BJ (cell line): Measurements from ENCODE around the gene CACNA1A. TPM values are rescaled to one million over a fixed set of nuclear protein-coding genes. Genes with fewer than 3 reads are reported as not detected.
A peak's percentile ranks its signal among the peaks of the same experiment; 100 is the strongest.

ENCODE experiments used
- CTCF ChIA-PET: fragments of 350-600 bp; formaldehyde crosslinking; extraction: SDS; loops from one replicate; lab custom pipeline; 2021; ENCODE audit warnings: antibody characterized with exemption, inconsistent platforms; lab: Yijun Ruan, JAX
- POLR2A ChIA-PET: fragments of 300-600 bp; sonication (Branson Sonifier 250); formaldehyde crosslinking; extraction: SDS; loops from one replicate; lab custom pipeline; 2021; ENCODE audit warnings: antibody characterized with exemption; lab: Charles Lee
- DNase-seq: peaks from one replicate; pipeline ENCODE4 v3.0.0-alpha.2; 2011; ENCODE audit warnings: low read depth
- H3K27me3 ChIP-seq: 2 replicates; pipeline ENCODE4 v1.6.0; 2011; ENCODE audit warnings: low read length; ENCODE audit not compliant: control insufficient read depth, insufficient read depth
- H3K36me3 ChIP-seq: 2 replicates; pipeline ENCODE4 v1.5.1; 2011; ENCODE audit warnings: low read length; ENCODE audit not compliant: control insufficient read depth, insufficient read depth
- H3K4me3 ChIP-seq: 2 replicates; pipeline ENCODE4 v1.5.1; 2011; ENCODE audit warnings: low read depth, mild to moderate bottlenecking, control low read depth, low read length
- polyA plus RNA-seq: library from polyadenylated mRNA; depleted of rRNA; stranded (reverse); fragments of >200 nt; gene quantifications from 2 replicates; pipeline ENCODE4 v1.2.3, GENCODE V29; 2011
- TF ChIP-seq, protein P1 (sequence below): IDR thresholded peaks from 2 replicates; pipeline ENCODE4 v1.5.1; 2011; ENCODE audit warnings: low read depth, mild to moderate bottlenecking, control low read depth, inconsistent platforms, low read length, moderate library complexity; ENCODE audit not compliant: insufficient read depth

Gene CACNA1A
- polyA plus RNA-seq, 1 experiment = 2.9 TPM

DNA sequence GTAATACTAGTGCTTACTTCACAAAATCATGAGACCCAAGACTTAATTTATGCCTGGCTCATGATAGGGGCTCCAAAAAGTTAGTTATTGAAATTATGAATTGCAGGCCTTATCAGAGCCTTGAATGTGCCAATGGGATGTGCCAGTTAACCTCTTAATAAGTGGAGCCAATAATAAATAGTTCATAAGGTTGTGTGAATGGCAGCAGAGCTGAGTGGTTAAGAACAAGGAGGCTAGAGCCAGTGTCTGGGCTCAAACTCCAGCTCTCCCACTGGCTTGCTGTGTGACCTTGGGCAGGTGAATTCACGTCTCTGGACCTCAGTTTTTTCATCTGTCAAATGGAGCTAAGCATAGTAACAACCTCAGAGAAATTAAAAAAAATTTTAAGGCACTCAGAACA is 222.4 kb downstream of the CACNA1A start:
- CTCF ChIA-PET = interaction anchor here (10.2 kb wide), 1 partner anchor 306 kb away, joined by 140 read pairs; no protein-coding TSS in a partner anchor
- TF ChIP-seq, protein P1, sequence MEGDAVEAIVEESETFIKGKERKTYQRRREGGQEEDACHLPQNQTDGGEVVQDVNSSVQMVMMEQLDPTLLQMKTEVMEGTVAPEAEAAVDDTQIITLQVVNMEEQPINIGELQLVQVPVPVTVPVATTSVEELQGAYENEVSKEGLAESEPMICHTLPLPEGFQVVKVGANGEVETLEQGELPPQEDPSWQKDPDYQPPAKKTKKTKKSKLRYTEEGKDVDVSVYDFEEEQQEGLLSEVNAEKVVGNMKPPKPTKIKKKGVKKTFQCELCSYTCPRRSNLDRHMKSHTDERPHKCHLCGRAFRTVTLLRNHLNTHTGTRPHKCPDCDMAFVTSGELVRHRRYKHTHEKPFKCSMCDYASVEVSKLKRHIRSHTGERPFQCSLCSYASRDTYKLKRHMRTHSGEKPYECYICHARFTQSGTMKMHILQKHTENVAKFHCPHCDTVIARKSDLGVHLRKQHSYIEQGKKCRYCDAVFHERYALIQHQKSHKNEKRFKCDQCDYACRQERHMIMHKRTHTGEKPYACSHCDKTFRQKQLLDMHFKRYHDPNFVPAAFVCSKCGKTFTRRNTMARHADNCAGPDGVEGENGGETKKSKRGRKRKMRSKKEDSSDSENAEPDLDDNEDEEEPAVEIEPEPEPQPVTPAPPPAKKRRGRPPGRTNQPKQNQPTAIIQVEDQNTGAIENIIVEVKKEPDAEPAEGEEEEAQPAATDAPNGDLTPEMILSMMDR = no peak

DNA sequence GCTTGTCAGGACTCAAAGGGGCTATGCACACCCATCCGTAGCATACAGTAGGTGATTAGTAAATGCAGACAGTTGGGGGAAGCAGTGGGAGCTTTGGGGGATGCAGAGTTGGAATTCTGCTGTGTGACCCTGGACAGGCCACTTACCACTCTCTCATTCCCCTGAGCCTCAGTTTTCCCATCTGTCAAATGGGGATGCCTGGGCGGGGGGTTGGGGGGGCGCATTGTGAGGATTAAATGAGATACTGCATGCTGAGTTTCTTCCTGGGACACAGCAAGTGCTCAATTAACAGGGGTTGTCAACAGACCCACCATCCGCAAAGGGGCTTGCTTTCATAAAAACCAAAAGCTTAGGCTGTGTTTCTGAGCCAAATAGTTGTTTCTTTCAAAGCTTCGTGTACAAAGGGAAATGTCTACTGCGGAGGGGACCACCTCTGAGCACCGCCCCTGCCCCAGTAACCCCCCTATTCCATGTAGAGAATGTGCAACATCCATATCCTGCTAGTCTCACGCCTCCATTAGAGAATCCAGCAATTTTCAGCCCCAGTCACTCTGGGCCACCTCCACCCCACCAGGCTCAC is 223.7 kb downstream of the CACNA1A start:
- Histone ChIP-seq H3K27me3 (no peaks in the 10 kb centered on the region), H3K36me3 (no peaks in the 10 kb centered on the region), H3K4me3 (no peak overlapping the region)
- TF ChIP-seq, protein P1 = no peak
- DNase-seq = no peak
- POLR2A ChIA-PET = no interaction called here
- CTCF ChIA-PET = interaction anchor here (1.2 to 10.2 kb wide), 3 partner anchors 8 to 307 kb away, joined by 3 to 140 read pairs (median 4); no protein-coding TSS in a partner anchor

More for the DNA sequence above, 222.4 kb downstream of the CACNA1A start:
- POLR2A ChIA-PET = no interaction called here
- Histone ChIP-seq H3K27me3 (no peaks in the 10 kb centered on the region), H3K36me3 (no peaks in the 10 kb centered on the region), H3K4me3 (no peak overlapping the region)
- no peak for DNase-seq

DNA sequence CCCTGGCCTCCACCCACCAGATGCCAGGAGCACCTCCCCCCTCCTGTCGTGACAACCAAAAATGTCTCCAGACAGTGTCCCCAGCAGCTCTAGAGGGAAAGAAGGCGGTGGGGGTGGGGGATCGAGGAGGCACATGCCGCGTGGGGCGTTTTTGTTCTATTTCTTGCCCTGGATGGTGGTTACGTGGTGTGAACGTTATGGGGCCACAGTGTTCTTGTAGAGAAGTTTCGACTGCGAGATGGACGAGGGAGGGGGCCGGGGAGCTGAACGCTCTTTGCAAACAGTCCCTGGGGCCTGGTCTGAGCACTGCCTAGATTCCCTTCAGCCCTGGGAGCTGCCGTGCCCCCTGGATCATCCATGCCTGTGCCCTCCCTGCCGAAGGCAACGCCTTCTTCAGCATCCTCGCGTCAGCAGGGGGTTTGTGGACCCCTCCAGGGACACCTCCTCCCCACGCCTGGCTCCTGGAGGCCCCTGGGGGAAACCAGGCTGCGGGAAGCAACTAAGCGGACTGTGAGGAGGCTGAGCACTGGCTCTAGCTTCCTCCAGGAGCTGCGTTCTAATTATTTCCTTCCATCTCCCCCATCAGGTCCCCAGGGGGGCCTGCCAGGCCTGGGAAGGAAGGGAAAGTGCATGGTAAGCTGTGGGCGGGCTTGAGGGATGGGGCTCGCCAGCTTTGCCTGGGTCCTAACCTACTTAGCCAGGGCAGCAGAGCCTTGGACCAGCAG is 224.6 kb downstream of the CACNA1A start:
- CTCF ChIA-PET = interaction anchor here (1.2 to 10.2 kb wide), 6 partner anchors 9 to 440 kb away, joined by 3 to 140 read pairs (median 4); no protein-coding TSS in a partner anchor
- H3K36me3 ChIP-seq = no peaks in the 10 kb centered on the region
- DNase-seq = no peak
- TF ChIP-seq, protein P1 = no peak
- no peaks in the 10 kb centered on the region for H3K27me3 ChIP-seq
- H3K4me3 ChIP-seq = no peak overlapping the region
- POLR2A ChIA-PET = interaction anchor here (0.7 kb wide), 1 partner anchor 290 kb away, joined by 15 read pairs; no protein-coding TSS in a partner anchor

DNA sequence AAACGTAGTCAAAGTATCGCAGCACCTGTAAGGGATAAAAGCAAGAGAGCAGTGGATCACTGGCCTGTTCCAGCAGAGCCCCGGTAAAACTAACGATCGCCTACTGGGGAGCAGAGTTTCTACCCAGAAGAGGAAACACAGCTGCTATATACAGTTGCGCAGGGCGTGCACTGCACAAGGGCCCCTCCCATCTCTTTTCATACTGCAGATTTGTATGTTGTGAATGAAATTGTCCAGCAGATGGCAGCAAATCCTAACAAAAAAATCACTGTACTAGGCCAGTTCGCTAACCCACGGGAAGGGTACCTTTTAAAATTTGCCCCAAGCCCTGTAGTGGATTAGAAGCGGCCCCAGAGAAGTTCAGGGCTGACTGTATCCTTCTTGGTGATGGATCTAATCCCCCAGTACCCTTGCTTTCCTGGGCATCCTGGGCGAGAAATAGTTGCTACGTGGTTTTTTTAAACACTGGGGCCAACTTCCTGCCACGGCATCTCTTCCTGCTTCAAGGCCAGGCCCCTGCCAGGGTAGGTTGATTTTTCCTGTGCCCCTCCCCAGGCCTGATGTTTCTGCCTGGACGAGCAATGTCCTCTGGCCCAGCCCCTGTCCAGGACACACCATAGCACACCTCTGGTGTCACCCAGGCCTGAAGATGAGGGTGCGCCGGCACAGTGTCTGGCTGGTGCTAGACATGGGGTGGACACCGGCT is 229.0 kb downstream of the CACNA1A start:
- TF ChIP-seq, protein P1 = peak; percentile 51
- ChIA-PET POLR2A (no interaction called here), CTCF (interaction anchor here (0.5 to 10.2 kb wide), 30 partner anchors 10 to 446 kb away, joined by 3 to 140 read pairs (median 4); no protein-coding TSS in a partner anchor)
- DNase-seq = peak; percentile 17
- H3K4me3 ChIP-seq = no peak overlapping the region
- peaks cover 1% of the 10 kb centered on the region; the same call in 1 of the 2 replicates for H3K36me3 ChIP-seq
- H3K27me3 ChIP-seq = no peaks in the 10 kb centered on the region
